GM19025 (cell line): ENCODE data around the gene ZC3H8.
"Not testable (repeated sequence)": the region's sequence is repeated elsewhere in the genome, so short reads cannot be mapped to it uniquely, and the experiment has no call there.

Experiments used
- ATAC-seq: cut with Tn5 transposase; IDR thresholded peaks from one replicate; pipeline ENCODE4 v1.9.1; 2021; ENCODE audit warnings: mild to moderate bottlenecking, low read depth, moderate library complexity; ENCODE audit not compliant: unreplicated experiment

Gene ZC3H8

GRCh38 chr2:112254466-112255240 is at the start of gene ZC3H8:
ZC3H8 (minus strand) TSS chr2:112255042; CDS start chr2:112254981, 61 bp downstream.
- ATAC-seq, result peak; percentile 93

- ATAC-seq, result no peak
Observed at GRCh38 chr2:112304298-112304941, 49.6 kb upstream of the ZC3H8 start.

- ATAC-seq, result no peak
Observed at GRCh38 chr2:112301973-112302372, 47.1 kb upstream of the ZC3H8 start.

- ATAC-seq, result no peak
Observed at GRCh38 chr2:112301171-112301584, 46.3 kb upstream of the ZC3H8 start.

GRCh38 chr2:112296407-112296806 is 41.6 kb upstream of the ZC3H8 start:
- no peak for ATAC-seq

- ATAC-seq, result no peak
Observed at GRCh38 chr2:112295407-112296078, 40.7 kb upstream of the ZC3H8 start.

- no peak for ATAC-seq
Observed at GRCh38 chr2:112293636-112294401, 39.0 kb upstream of the ZC3H8 start.

GRCh38 chr2:112290648-112291047 is 35.8 kb upstream of the ZC3H8 start:
- no peak for ATAC-seq

- no peak for ATAC-seq
Observed at GRCh38 chr2:112290088-112290487, 35.2 kb upstream of the ZC3H8 start.

- ATAC-seq, result not testable (repeated sequence)
Observed at GRCh38 chr2:112283535-112283934, 28.7 kb upstream of the ZC3H8 start.

- ATAC-seq, result not testable (repeated sequence)
Observed at GRCh38 chr2:112282066-112282465, 27.2 kb upstream of the ZC3H8 start.

- ATAC-seq, result no peak
Observed at GRCh38 chr2:112277596-112278220, 22.9 kb upstream of the ZC3H8 start.

- no peak for ATAC-seq
Observed at GRCh38 chr2:112276954-112277353, 22.1 kb upstream of the ZC3H8 start.

GRCh38 chr2:112275887-112276773 is 21.3 kb upstream of the ZC3H8 start:
- ATAC-seq, result peak; percentile 37

GRCh38 chr2:112275311-112275886 is 20.6 kb upstream of the ZC3H8 start, which contains the start of gene ZC3H6:
ZC3H6 (plus strand) TSS chr2:112275597; CDS start chr2:112275995, 398 bp downstream.
- ATAC-seq, result peak; percentile 96

GRCh38 chr2:112273349-112273748 is 18.5 kb upstream of the ZC3H8 start:
- no peak for ATAC-seq

- no peak for ATAC-seq
Observed at GRCh38 chr2:112272669-112273068, 17.8 kb upstream of the ZC3H8 start.

GRCh38 chr2:112268547-112268946 is 13.7 kb upstream of the ZC3H8 start:
- ATAC-seq, result no peak

GRCh38 chr2:112262876-112263275 is 8.0 kb upstream of the ZC3H8 start:
- ATAC-seq, result no peak
